MM.1S (cell line): ENCODE data around the gene FTMT.

Experiments
- DNase-seq: peaks from one replicate; pipeline ENCODE4 v3.0.0-alpha.2; 2015
- H2AFZ ChIP-seq: fragments of 300-600 bp; sonication (generic); 2 replicates; pipeline ENCODE4 v1.6.0; 2016; ENCODE audit warnings: antibody characterized with exemption, low read length
- H3F3A ChIP-seq: fragments of 300-600 bp; sonication (generic); 2 replicates; pipeline ENCODE4 v1.6.1; 2016; ENCODE audit warnings: mild to moderate bottlenecking, antibody characterized with exemption, low read length, moderate library complexity, mixed read lengths; ENCODE audit not compliant: insufficient read depth
- H3K27ac ChIP-seq: fragments of 300-600 bp; sonication (generic); 2 replicates; pipeline ENCODE4 v1.5.1; 2016; ENCODE audit warnings: mild to moderate bottlenecking, low read length
- H3K27me3 ChIP-seq: fragments of 300-600 bp; sonication (generic); replicated peaks from 2 replicates; pipeline ENCODE4 v1.6.0; 2016; ENCODE audit warnings: low read length; ENCODE audit not compliant: insufficient read depth
- H3K36me3 ChIP-seq: fragments of 300-600 bp; sonication (generic); replicated peaks from 2 replicates; pipeline ENCODE4 v1.6.1; 2016; ENCODE audit warnings: mild to moderate bottlenecking, low read length, mixed read lengths; ENCODE audit not compliant: insufficient read depth
- H3K4me1 ChIP-seq: fragments of 300-600 bp; sonication (generic); 2 replicates; pipeline ENCODE4 v1.6.1; 2016; ENCODE audit warnings: low read length, mixed read lengths
- H3K4me2 ChIP-seq: fragments of 300-600 bp; sonication (generic); 2 replicates; pipeline ENCODE4 v1.6.0; 2016; ENCODE audit warnings: low read depth, low read length
- H3K4me3 ChIP-seq: fragments of 300-600 bp; sonication (generic); 2 replicates; pipeline ENCODE4 v1.5.1; 2016; ENCODE audit warnings: low read length, mixed read lengths
- H3K79me2 ChIP-seq: fragments of 300-600 bp; sonication (generic); 2 replicates; pipeline ENCODE4 v1.6.1; 2016; ENCODE audit warnings: mixed run types, low read length, mixed read lengths
- H3K9ac ChIP-seq: fragments of 300-600 bp; sonication (generic); 2 replicates; pipeline ENCODE4 v1.6.1; 2016; ENCODE audit warnings: low read length, mixed read lengths
- H3K9me2 ChIP-seq: fragments of 300-600 bp; sonication (generic); replicated peaks from 2 replicates; pipeline ENCODE4 v1.6.1; 2016; ENCODE audit warnings: mild to moderate bottlenecking, low read length, mixed read lengths; ENCODE audit not compliant: insufficient read depth
- H3K9me3 ChIP-seq: fragments of 300-600 bp; sonication (generic); replicated peaks from 2 replicates; pipeline ENCODE4 v1.6.1; 2016; ENCODE audit warnings: mild to moderate bottlenecking, low read length, mixed read lengths; ENCODE audit not compliant: insufficient read depth
- H4K20me1 ChIP-seq: fragments of 300-600 bp; sonication (generic); 2 replicates; pipeline ENCODE4 v1.6.1; 2016; ENCODE audit warnings: mild to moderate bottlenecking, low read length, moderate library complexity, mixed read lengths; ENCODE audit not compliant: insufficient read depth
- EZH2 ChIP-seq: fragments of 300-600 bp; sonication (generic); optimal IDR thresholded peaks from 2 replicates; pipeline ENCODE3; 2017; ENCODE audit warnings: low read depth, mild to moderate bottlenecking, antibody characterized with exemption, low read length, mixed read lengths
- EZH2phosphoT487 ChIP-seq: fragments of 300-600 bp; sonication (generic); IDR thresholded peaks from 2 replicates; pipeline ENCODE4 v1.6.1; 2018; ENCODE audit warnings: antibody characterized with exemption, low read length
- TF ChIP-seq, protein P1 (sequence below): fragments of 300-600 bp; sonication (generic); IDR thresholded peaks from 2 replicates; pipeline ENCODE4 v1.5.1; 2016; ENCODE audit warnings: antibody characterized with exemption, low read length, mixed read lengths

The FTMT gene

DNA sequence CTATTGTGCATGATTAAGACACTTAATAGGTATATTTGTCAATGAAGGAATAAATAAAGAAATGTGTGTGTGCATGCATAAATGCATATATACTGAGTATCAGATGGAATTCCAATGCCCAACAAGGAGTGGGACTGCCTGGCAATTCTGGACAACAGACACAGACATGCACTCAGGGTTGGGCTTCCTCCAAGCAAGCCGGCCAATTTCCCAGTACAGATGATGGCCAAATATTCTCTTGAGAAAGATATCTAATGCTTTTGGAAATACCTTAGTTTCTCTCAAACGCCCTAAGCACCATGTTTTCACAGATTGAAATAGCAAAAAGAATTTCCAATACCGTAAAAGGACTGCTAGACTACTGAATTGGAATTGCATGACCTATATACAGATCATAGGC is 11.1 kb downstream of the FTMT start:
- Histone ChIP-seq H3K27me3 (no peaks in the 10 kb centered on the region), H3K4me2 (no peak overlapping the region), H3K79me2 (no peaks in the 10 kb centered on the region), H3K9ac (no peak overlapping the region), H4K20me1 (no peaks in the 10 kb centered on the region), H3K27ac (no peak overlapping the region), H3F3A (no peaks in the 10 kb centered on the region), H2AFZ (no peak overlapping the region), H3K4me3 (no peak overlapping the region), H3K9me3 (no peaks in the 10 kb centered on the region), H3K4me1 (no peaks in the 10 kb centered on the region), H3K36me3 (no peaks in the 10 kb centered on the region), H3K9me2 (no peaks in the 10 kb centered on the region)
- no peak for DNase-seq
- TF ChIP-seq EZH2phosphoT487: no peak
- no peak for TF ChIP-seq EZH2
- TF ChIP-seq, protein P1, sequence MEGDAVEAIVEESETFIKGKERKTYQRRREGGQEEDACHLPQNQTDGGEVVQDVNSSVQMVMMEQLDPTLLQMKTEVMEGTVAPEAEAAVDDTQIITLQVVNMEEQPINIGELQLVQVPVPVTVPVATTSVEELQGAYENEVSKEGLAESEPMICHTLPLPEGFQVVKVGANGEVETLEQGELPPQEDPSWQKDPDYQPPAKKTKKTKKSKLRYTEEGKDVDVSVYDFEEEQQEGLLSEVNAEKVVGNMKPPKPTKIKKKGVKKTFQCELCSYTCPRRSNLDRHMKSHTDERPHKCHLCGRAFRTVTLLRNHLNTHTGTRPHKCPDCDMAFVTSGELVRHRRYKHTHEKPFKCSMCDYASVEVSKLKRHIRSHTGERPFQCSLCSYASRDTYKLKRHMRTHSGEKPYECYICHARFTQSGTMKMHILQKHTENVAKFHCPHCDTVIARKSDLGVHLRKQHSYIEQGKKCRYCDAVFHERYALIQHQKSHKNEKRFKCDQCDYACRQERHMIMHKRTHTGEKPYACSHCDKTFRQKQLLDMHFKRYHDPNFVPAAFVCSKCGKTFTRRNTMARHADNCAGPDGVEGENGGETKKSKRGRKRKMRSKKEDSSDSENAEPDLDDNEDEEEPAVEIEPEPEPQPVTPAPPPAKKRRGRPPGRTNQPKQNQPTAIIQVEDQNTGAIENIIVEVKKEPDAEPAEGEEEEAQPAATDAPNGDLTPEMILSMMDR: no peak

DNA sequence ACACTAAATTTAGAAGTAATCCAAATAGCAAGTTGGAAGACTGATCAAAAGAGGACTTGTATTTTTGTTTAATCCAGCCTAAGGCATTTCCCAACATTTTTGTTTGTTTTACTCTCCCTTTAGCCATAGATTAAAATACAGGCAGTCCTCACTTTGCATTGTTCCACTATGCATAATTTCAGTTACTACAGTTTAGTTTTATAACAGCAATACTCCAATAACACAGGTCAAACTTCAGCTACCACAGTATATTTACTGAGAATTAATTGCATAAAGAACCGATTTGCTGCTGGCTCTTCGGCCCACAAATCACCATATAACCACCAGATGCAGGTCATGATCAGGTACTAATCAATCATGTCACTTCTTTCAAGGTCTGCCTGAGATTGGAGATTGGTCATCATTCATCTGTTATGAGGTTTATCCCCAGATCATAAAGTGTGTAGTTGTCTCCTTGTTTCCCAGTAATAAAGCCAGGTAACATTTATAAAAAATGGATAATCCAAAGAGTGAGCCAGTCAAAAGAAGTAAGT is 12.1 kb downstream of the FTMT start:
- Histone ChIP-seq H3K79me2 (no peaks in the 10 kb centered on the region), H2AFZ (no peak overlapping the region), H4K20me1 (no peaks in the 10 kb centered on the region), H3K4me2 (no peak overlapping the region), H3K9ac (no peak overlapping the region), H3K36me3 (no peaks in the 10 kb centered on the region), H3K9me2 (no peaks in the 10 kb centered on the region), H3K9me3 (no peaks in the 10 kb centered on the region), H3K4me1 (no peaks in the 10 kb centered on the region), H3K27ac (no peak overlapping the region), H3K27me3 (no peaks in the 10 kb centered on the region), H3F3A (no peaks in the 10 kb centered on the region), H3K4me3 (no peak overlapping the region)
- TF ChIP-seq EZH2: no peak
- TF ChIP-seq EZH2phosphoT487: no peak
- TF ChIP-seq, protein P1: no peak
- no peak for DNase-seq

GRCh38 chr5:121867403-121867802 is 15.7 kb downstream of the FTMT start:
- H2AFZ ChIP-seq: no peak overlapping the region
- no peaks in the 10 kb centered on the region for H3K36me3 ChIP-seq
- no peaks in the 10 kb centered on the region for H3K27me3 ChIP-seq
- no peak for DNase-seq
- H3K9me2 ChIP-seq: no peaks in the 10 kb centered on the region
- no peak overlapping the region for H3K9ac ChIP-seq
- no peaks in the 10 kb centered on the region for H3F3A ChIP-seq
- no peak overlapping the region for H3K4me3 ChIP-seq
- no peaks in the 10 kb centered on the region for H4K20me1 ChIP-seq
- no peak overlapping the region for H3K27ac ChIP-seq
- no peaks in the 10 kb centered on the region for H3K4me1 ChIP-seq
- H3K79me2 ChIP-seq: no peaks in the 10 kb centered on the region
- TF ChIP-seq EZH2phosphoT487 (no peak), EZH2 (no peak)
- TF ChIP-seq, protein P1: no peak
- H3K9me3 ChIP-seq: no peaks in the 10 kb centered on the region
- H3K4me2 ChIP-seq: no peak overlapping the region
